GM18861 (cell line): ENCODE measurements around the gene C2CD4C.
"Not testable (repeated sequence)": the region's sequence is repeated elsewhere in the genome, so short reads cannot be mapped to it uniquely, and the experiment has no call there.

Experiments
- ATAC-seq: cut with Tn5 transposase; IDR thresholded peaks from one replicate; pipeline ENCODE4 v1.9.1; 2021; ENCODE audit not compliant: unreplicated experiment

C2CD4C gene

DNA sequence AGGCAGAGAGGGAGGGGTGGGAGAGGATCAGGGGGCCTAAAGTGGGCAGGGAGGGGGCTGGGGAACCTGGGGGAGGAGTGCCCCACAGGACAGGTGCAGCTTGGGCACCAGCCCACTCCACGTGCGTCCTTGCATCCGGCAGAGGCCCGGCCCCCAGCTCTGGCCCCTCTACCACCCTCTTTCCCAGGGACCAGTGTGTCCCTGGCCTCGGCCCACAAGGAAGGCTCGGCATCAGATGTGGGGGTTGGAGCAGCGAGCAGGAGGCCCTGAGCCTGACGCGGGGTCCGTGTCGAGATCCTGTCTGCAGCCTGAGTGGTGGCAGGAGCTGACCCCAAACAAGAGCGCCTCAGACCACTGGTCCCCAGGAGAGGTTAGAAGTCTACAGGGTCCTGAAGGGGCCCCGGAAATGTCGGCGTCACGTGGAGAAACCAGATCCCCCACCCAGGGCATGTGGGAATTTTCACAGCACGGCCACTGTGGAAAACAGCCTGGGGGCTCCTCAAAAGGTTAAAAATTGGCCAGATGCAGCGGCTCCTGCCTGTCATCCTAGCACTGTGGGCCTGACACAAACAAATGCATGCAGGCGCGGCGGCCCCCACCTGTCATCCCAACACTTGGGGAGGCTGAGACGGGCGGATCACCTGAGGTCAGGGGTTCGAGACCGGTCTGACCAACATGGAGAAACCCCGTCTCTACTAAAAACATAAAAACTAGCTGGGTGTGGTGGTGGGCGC lies 30.4 kb upstream of the C2CD4C start:
- ATAC-seq = no peak

DNA sequence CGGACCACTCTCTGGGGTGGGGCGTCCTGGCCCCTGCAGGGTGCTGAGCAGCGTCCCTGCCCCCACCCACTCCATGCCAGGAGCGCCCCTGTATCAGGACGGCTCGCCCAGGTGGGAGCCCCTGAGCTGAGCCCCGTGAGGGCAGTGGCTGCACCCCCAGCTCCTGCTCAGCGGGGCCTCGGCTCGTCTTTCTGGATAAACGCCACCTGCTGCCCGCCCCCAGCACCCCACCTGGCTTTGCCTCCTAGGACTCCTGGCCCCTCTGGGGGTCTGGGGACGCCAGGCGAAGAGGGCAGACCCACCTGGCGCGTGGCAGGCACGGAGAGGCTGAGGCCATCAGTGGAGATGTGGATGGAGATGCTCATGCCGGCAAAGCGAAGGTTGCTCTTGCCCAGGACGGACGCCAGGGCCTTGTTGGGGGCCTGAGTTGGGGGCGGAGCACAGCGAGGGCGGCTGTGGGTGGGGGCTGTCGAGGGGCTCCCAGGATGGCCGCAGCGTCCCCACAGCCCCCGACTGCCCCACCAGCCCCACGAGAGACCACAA lies 29.5 kb upstream of the C2CD4C start:
- ATAC-seq = no peak

DNA sequence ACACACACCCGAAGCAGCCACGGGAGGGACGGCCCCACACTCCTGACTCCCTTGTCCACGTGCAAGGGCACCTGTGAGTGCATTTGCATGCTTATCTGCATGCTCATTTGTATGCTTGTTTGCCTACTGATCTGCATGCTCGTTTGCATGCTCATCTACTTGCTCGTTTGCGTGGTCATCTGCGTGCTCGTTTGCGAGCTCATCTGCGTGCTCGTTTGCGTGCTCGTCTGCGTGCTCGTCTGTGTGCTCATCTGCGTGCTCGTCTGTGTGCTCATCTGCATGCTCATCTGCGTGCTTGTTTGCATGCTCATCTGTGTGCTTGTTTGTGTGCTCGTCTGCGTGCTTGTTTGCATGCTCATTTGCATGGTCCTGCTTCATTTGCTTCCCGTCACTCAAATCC lies 28.1 kb upstream of the C2CD4C start:
- ATAC-seq = no peak

DNA sequence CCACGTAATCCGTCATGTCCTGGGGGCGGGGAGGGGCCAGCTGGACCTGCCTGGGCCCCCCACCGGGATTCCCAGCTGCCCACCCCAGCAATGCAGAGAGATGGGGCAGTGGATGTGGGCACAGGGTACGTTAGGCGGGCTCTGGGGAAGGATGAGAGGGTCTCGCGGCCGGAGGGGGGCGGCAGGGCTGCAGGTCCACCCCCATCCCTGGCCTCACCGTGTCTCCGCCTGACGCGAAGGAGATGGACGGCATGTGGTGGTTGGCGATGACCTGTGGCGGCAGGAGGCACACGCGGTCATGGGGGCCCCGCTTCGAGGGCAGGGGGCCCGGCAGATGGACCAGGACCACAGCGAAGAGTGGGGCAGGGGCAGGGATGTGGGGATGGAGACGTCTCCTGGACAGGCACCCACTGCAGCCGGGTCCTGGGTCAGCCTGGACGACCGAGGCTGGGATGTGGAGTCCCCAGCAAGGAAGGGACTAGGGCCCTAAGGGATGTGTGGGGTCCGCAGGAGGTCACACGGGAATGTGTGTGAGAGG lies 27.5 kb upstream of the C2CD4C start:
- no peak for ATAC-seq

DNA sequence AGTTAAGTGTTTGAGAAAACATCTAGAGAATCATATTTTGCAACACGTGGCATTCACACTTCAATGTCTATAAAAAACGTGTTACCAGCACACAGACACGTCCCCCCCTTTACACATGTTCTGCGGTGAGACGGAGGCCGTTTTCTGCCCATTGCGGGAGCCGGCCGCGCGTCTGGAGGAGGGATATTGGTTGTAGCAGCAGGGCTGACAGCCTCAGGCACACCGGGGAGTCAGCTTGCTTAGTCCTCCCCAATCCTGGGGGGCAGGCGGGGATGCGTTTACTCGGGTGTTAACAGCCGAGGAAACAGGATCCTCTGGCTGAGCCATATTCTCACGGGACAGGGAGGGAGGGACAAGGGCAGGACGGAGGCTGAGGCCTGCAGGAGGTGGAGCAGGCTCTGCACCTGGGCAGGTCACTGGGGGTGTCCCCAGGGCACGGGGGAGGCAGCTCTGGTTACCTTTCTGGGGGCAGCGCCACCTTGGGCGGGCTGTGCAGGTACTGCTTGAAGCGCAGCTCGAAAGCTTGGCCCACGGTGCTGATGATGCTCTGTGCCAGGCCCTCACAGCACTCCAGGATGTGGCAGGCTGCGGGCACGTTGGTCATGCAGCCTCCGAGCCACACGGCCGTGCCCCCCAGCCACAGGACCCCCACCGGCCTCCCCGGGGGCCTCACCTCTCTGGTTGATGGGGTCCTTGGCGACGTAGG lies 26.9 kb upstream of the C2CD4C start:
- ATAC-seq = no peak

DNA sequence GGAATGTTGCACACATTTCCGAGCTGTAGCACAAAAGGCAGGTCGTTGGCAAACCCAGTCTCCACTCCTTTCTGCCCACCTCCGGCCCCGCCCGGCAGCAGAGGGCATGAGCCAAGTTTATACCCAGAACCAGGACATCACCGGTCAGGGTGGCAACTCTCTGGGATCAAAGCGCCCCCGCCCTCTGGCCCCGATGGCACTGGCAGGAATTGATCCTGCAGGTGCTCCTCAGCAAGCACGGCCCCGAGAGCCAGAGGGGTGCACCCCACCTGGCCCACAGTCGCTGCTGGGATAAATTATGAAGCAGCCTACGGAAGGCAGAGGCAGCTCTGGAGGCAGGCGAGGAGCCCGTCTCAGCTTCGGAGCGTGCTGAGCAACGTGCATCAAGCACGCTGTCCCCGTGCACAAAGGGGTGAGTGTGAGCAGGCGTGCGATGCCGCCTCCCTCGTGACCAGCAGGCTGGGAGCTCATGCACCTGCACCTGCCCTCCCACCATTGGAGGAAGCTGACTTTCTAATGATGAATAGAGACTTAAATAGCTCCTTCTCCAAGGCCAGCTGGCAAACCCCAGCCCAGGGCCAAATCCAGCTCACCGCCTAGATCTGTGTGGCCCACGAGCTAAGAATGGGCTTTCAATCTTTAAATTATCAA lies 26.2 kb upstream of the C2CD4C start:
- ATAC-seq = no peak

DNA sequence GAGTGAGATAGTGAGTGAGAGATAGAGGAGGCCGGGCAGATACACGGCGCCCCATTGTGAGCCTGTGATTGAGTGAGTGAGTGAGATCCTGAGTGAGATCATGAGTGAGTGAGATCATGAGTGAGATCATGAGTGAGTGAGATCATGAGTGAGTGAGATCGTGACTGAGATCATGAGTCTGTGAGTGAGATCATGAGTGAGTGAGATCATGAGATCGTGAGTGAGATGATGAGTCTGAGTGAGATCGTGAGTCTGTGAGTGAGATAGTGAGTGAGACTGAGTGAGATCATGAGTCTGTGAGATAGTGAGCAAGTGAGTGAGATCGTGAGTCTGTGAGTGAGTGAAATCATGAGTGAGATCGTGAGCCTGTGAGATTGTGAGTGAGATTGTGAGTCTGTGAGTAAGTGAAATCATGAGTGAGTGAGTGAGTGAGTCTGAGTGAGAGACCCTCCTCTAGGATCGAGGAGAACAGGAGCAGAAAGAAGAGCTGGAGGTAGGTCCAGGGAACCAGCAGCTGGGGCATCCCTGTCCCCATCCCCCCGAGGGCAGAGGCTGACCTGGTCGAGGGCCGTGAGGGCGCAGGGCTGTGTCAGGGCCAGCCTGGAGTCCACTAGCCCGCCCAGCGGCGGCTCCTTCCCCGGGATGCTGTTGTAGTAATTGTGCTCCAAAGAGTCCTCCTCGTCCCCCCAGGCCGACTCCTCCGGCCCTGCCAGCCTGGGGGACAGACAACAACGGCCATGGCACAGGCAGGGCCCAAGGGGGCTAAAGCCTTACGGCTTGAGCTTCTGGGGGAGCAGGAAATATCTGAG lies 25.4 kb upstream of the C2CD4C start:
- ATAC-seq = no peak

DNA sequence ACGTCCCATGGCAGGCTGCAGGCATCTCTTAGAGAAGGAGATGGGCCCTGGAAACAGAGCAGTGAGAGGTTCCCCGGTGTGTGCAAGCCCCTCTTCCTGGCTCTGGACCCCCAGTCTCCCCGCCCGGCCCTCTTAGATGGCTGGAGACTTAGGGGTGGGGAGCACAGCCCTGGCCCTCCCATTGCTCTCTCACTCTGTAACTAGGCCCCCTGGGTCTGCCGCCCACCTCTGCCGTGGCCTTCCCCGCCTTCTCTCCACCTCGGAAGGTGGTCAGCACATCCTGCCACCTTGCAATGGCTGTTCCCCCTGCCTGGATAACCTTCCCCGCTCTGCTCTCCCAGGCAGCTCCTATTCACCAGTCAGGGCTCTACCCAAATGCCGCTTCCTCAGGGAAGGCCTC lies 21.8 kb upstream of the C2CD4C start:
- ATAC-seq = no peak

DNA sequence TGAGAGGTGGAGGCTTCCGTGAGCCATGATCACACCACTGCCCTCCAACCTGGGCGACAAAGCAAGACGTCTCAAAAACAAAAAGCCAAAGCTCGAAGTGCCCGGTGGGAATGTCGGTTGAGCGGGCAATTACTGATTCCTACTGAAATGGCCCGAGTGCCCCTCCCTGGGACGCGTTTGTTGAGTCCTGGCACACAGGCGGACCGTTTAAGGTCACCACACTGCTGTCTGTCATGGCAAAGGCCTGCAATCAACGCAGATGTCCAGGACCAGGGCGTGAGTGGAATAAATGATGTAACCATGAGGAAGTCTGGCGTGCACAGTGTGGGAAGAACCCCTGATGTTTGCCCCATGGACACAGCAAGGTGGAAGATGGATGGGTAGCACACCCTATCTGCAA lies 19.2 kb upstream of the C2CD4C start:
- no peak for ATAC-seq

DNA sequence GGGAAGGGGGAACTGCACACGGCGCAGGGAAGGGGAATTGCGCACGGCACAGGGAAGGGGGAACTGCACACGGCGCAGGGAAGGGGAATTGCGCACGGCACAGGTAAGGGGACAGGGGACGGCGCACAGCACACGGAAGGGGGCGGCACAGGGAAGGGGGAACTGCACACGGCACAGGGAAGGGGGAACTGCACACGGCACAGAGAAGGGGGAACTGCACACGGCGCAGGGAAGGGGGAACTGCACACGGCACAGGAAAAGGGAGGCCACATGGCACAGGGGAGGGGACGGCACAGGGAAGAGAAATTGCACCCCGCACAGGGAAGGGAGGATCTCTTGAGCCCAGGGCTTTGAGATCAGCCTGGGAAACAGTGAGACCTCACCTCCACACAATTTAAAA lies 18.7 kb upstream of the C2CD4C start:
- not testable (repeated sequence) for ATAC-seq

DNA sequence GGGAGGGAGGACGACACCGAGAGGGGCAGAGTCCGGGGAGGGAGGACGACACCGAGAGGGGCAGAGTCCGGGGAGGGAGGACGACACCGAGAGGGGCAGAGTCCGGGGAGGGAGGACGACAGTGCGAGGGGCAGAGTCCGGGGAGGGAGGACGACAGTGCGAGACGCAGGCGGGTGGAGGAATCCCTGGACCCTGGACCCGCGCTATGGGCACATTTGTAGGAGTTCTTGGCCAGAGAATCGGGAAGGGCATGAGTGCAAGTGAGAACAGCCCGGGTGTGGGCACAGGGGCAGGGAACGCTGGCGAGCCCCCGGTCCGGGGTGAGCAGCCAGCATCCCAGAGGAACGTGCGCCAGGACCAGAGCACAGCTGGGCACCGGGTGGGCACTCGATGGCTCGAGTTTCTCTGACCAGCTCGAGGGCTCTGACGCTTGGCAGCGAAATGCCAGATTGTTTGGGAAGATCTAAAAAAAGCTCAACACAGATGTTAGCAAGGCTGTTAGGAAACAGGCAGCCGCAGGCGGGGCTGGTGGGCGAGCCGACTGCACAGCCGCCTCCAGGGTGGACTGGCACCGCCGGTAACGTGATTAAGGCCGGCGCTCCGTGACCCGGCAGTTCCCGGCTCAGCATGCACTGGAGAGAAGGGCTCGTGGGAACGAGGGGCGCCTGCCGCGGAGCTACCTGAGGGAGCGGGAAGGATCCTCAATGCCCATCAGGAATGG lies 17.9 kb upstream of the C2CD4C start:
- no peak for ATAC-seq

DNA sequence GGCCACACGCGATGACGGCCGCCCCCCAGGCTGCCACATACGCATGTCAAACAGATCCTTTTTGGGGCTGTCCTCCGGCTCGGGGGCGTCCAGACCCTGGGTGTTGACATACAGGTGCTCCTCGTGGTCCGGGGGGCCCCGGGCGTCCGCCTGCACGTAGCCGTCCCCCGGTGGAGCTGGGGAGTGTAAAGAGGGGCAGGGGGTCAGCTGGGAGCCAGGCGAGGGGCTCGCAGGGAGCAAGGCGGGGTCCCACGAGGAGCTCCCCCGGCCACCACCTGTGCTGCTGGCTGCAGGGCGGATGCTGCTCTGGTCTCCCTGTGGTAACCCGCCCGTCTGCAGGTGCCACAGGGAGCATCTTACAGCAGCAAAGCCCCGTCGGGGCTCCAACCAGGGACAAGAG lies 16.1 kb upstream of the C2CD4C start:
- no peak for ATAC-seq

DNA sequence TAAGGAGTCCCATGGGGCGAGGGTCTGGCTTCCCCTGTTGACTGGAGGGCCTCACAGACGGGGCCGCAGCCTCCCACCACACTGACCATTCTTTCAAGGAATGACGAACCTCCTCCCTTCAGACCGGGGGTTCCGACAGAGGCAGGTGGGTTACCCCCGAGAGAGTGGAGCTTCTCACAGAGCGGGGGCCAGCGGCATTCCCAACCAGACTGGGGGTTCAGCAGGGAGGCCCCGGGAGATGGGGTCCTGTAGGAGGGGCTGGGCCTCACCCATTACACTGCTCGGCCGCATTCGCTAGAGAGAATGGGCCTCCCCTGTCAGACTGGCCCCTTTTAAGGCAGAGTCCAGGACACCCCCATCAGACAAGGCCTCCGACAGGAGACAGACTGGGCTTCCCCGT lies 15.6 kb upstream of the C2CD4C start:
- no peak for ATAC-seq

DNA sequence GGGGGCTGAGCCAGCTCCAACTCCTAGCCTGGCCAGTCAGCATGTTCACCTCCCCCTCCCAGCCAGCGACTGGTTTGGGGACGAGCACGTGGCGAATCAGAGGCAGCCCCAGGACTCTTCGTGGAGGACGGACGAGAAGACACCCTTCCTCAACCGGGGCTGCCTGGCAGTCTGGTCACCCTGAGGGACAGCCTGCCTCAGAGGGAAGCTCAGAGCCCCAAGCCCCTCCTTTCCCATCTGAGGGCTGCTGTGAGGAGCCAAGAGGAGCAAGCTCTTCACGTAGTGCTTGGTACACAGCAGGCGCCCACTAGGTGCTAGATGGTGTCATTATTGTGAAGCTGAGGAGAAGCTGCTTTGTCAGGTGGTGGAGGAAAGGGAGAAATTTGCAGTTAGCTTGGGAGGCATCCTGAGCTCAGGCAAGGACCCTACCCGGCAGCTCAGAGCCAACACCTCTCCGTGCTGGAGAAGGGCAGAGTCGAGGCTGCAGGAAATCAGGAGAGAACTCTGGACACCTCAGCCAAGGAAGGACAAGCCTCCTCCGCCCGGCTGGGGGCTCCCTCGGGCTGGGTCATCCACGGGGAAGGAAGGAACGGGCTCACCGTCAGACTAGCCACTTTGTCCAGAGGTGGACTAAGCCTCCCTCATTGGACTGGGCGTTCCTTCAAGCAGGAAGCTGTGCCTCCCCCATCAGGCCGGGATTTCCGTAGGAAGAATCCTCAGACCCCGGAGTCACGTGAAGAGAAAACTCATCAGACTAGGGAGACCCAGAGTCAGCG lies 14.9 kb upstream of the C2CD4C start:
- ATAC-seq = no peak

DNA sequence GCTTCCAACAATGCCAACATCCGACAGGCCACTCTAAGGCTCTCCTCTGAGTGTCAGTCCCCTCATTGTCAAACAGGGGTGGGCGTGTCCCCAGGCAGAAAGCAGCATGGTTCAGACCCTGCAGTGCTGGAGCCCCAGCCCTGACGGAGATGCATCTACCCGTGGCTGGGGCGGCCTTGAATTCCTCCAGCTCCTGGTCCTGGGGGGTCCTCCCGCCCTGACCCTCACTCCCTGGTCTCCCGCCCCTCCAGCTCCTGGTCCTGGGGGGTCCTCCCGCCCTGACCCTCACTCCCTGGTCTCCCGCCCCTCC lies 13.9 kb upstream of the C2CD4C start:
- not testable (repeated sequence) for ATAC-seq

DNA sequence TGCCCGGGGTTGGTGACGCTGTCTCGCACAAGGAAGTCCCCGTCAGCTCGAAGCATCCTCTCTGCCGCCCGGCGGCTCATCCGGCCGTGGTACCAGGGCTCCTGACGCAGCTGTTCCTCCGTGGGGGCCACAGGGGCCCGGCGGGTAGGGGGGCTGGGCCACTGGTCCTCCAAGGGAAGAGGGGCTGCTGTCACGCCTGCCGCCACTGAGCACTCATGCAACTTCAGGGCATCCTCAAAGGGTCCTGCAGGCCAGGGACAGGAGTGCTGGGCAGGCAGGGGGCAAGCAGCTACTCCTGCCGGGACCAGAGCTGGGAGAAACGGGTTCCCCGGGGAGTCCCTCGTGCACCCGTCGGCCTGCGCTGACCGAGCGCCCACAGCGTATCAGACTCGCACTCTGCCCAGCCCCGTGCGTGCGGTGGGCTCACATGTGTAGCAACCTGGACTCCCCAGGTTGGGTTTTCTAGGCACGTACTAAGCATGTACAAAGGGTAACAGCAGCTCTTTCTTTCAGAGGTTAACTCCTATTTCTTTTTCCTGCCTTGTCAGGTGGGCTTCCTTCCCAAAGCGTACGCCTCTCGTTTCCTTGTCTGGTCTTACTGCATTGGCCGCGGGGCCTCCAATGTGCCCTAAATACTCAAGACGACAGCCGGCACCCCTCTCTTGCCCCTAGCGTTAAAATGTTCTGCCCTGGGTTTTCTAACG lies 13.4 kb upstream of the C2CD4C start:
- ATAC-seq = no peak

DNA sequence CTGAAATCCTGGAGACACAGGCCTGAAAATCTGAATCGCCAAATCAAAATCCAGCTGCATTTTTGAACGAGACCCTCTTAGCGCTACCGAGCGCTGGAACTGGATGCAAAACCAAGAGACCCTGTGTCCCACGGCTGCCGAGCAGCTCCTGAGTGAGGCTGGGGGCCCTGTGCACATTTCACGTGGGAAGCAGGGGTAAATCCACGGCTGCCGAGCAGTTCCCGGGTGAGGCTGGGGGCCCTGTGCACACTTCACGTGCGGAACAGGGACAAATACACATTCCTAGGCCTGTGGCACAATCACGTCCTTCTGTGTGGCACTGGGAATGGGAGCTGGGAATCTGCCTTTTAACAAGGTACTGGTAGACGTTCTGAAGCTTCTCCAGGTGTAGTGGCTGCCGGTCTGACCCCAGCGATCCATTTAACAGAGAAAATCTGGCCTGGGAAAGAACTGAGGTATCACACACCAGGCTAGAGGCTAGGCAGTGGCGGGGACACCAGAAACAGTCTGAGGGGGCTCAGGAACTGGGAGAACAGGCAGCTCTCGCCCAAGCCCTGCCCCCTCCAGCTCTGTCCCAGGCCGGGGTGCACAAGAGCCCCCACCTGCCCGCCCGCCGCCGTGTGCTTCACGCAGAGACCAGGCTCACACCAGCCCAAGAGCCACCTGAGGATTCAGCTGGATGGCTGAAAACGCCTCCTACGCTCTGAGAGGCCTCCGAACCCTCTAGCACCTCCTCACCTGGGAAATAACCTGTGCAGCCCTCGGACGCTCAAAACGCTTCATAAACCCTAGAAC lies 11.0 kb upstream of the C2CD4C start:
- ATAC-seq = no peak
